ENCODE results near the gene WDCP.
A peak's percentile ranks its signal among the peaks of the same experiment; 100 is the strongest.

Gene WDCP

DNA sequence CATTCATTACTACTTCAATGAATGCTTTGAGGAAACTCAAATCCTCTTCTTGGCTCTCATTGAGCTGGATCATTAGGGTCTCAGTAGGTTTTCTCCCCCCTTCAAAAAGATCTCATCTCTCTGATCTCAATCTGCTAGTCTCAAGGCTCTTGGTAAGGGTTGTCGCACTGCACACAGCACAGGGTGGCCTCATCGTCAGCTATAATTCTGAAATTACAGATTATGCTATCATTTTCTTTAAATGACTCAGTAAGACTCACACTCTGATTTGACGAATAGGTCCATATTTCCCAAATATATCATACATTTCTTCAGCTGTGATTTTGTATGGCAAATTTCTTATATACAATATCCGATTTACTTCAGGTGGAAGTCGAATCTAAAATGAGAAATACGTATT is 26.6 kb upstream of the WDCP start:
- H3K4me1 ChIP-seq, result no peaks in the 10 kb centered on the region
- no peaks in the 10 kb centered on the region for H3K9me3 ChIP-seq
- DNase-seq, result no peak
- TF ChIP-seq CTCF (IDR thresholded peaks at IDR 0.05; ENCODE audit: low read depth, low read length), result no peak
- H3K27me3 ChIP-seq, result no peaks in the 10 kb centered on the region
- H3K4me3 ChIP-seq (ENCODE audit: low read depth, low read length), result no peak overlapping the region
- H3K36me3 ChIP-seq, result peaks cover 17% of the 10 kb centered on the region

DNA sequence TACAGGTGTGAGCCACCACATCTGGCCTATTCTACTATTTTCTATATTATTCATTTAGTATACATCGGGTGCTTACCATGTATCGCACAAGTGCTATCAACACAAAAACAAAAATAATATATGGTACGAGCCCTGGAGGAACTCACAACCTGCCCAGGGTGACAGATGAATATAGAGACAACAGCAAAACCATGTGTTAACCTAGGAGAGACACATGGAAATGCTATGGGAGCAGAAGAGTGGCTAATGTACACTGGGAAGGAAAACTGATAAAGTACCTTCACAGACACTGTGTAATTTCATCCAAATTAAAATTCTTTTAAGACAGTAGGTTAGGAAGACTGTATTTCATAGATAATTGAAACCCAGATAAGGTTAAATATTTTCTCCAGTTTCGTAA is 25.1 kb upstream of the WDCP start:
- H3K9me3 ChIP-seq, result no peaks in the 10 kb centered on the region
- no peak for DNase-seq
- no peaks in the 10 kb centered on the region for H3K27me3 ChIP-seq
- peaks cover 32% of the 10 kb centered on the region for H3K36me3 ChIP-seq
- no peak overlapping the region for H3K4me3 ChIP-seq (ENCODE audit: low read depth, low read length)
- no peak for TF ChIP-seq CTCF (IDR thresholded peaks at IDR 0.05; ENCODE audit: low read depth, low read length)
- no peaks in the 10 kb centered on the region for H3K4me1 ChIP-seq

DNA sequence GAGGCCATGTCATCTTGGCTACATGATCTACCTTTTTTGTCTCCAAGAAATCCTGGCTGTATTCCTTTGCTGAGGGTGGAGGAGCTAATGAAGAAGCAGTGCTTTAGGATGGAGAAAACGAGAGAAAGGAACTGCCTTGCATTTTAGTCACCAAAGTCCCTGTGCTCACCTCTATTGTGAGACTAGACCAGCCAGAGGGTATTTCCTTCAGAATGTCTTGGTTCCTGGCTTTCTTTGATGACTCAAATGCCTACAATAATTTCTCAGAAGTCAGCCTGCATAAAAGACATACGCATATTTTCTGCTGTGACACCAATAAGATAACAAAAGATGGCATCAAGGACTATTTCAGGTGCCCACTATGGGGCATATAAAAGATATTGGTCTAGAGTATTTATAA is 18.1 kb upstream of the WDCP start:
- DNase-seq, result no peak
- H3K27me3 ChIP-seq, result no peaks in the 10 kb centered on the region
- TF ChIP-seq CTCF (IDR thresholded peaks at IDR 0.05; ENCODE audit: low read depth, low read length), result no peak
- no peaks in the 10 kb centered on the region for H3K4me1 ChIP-seq
- H3K9me3 ChIP-seq, result no peaks in the 10 kb centered on the region
- H3K4me3 ChIP-seq (ENCODE audit: low read depth, low read length), result no peak overlapping the region
- H3K36me3 ChIP-seq, result peaks cover 22% of the 10 kb centered on the region

- no peaks in the 10 kb centered on the region; the same call in none of the 2 replicates for H3K4me1 ChIP-seq
- H3K9me3 ChIP-seq, result no peaks in the 10 kb centered on the region
- TF ChIP-seq CTCF (IDR thresholded peaks at IDR 0.05; ENCODE audit: low read depth, low read length), result no peak
- no peak for DNase-seq
- no peaks in the 10 kb centered on the region for H3K36me3 ChIP-seq
- H3K4me3 ChIP-seq (ENCODE audit: low read depth, low read length), result no peak overlapping the region
- H3K27me3 ChIP-seq, result no peaks in the 10 kb centered on the region
These were observed 11.5 kb upstream of the WDCP start for GRCh38 chr2:24058564-24059271.

GRCh38 chr2:24055750-24056149 is 8.6 kb upstream of the WDCP start:
- Histone ChIP-seq H3K4me1 (no peaks in the 10 kb centered on the region; the same call in none of the 2 replicates), H3K27me3 (no peaks in the 10 kb centered on the region), H3K9me3 (no peaks in the 10 kb centered on the region), H3K36me3 (no peaks in the 10 kb centered on the region), H3K4me3 (ENCODE audit: low read depth, low read length) (no peak overlapping the region)
- TF ChIP-seq CTCF (IDR thresholded peaks at IDR 0.05; ENCODE audit: low read depth, low read length), result no peak
- no peak for DNase-seq

DNA sequence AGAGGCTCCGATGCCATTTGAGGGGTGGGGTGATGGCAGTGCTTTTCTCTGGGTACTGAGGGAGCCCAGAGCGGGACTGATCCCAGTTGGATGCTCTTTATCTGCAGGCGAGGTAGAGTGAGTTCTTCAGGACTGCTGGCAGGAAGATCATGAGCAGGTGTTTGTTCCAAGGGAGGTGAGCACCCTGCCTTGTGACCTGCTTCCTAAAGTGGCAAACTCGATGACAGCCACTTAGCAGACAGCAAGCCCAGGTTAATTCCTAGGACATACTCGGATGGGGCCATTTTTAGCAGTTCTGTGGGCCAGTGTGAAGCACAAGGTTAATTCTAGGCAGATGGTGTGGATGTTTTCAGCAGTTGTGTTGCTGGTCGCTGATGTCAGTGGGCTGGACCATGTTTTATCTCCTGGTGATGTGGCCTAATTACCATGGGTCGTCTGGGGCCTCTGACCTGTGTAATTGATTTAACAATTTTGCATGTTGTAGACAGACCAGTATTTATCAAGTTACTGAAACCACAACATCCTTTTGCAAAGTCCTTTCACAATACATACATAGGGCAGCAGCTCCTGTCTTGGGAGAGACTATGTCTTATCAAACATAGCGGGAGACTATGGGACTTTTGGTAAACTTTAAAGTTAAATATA is 7.3 kb upstream of the WDCP start:
- TF ChIP-seq CTCF (IDR thresholded peaks at IDR 0.05; ENCODE audit: low read depth, low read length), result no peak
- Histone ChIP-seq H3K9me3 (no peaks in the 10 kb centered on the region), H3K4me1 (no peaks in the 10 kb centered on the region; the same call in none of the 2 replicates), H3K27me3 (no peaks in the 10 kb centered on the region), H3K36me3 (no peaks in the 10 kb centered on the region), H3K4me3 (ENCODE audit: low read depth, low read length) (no peak overlapping the region)
- peak; percentile 28 for DNase-seq

Data from BE2C (cell line).